Dedifferentiated amniotic fluid mesenchymal stem cell (primary cell): Measurements from ENCODE around the gene TEAD4.
A peak's percentile ranks its signal among the peaks of the same experiment; 100 is the strongest.

ENCODE experiments used
- DNase-seq: peaks from one replicate; pipeline ENCODE4 v3.0.0-alpha.2; 2016; ENCODE audit errors: extremely low spot score

TEAD4 gene

DNA sequence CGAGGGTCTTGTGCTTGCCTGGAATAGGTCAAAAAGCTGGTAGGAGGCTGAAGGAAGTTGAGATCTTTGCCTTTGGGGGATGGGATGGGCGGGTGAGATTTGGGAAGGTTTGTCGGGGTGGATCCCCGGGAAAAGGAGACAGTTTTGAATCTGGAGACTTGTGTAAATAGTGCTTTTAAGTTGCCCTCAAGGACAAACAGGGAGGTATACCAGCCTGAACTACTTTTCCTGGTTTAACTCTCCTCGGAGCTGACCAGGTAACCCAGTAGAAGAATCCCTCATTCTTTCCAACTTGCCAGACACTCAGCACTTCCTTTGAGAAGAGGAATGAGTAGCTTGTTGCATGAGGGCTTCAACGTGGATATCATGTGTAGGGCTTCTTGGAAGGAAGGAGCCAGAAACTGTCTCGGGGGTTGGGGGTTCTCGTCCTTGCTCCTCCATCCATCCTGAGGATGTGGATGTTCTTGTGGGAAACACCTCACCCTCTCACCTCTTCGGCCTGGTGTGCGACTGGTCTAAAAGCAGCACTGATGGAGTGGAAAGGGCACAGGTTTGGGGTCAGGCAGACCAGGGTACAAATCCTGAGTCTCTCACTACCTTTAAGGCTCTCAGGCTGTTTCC lies 1.9 kb downstream of the TEAD4 start:
- DNase-seq: no peak

DNA sequence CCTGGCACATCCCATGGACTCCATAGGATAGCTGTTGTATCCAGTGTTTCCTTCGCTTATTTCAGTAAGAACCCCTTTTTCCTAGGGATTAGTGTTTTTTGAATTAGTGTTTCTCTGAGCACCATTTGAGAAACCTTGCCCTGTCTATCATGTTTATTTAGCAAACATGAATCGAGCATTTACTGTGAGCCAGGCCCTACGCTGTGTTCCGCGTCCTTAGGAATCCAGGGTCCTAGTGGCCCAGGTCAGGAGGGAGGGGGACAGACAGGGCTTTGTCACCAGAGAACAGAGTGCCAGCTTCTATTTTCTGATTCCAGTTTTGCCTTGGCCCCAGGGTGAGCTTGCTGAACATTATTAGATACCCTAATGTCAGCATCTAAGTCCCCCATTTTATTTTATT lies 2.5 kb downstream of the TEAD4 start:
- DNase-seq: no peak

DNA sequence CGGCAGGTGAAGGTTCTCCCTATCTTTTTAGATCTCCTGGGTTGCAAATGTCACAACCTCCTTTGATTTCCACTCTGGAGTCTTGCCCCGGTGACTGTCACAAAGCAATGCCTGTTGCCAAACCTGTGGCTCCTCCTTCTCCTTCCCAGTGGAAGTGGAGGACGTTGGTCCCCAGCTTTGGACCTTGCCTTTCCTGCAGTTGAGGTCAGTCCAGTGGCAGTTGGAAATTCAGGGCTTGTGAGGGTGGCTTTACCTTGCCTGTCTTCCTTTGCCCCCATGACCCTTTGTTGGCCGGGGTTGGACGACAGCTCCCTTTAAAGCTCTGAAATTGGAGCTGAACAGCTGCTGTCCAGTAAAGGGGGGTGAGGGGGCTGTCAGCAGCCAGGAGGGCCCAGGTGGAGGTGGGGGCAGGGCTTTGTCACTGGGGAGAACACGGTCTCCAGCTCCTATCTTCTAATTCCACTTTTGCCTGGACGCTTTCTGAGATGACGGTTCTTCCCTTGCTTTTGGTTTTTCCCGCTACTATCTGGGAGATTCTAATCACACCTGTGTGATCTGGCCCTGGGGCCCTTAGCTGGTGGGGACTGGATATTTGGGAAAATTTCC lies 4.1 kb downstream of the TEAD4 start:
- DNase-seq: no peak

DNA sequence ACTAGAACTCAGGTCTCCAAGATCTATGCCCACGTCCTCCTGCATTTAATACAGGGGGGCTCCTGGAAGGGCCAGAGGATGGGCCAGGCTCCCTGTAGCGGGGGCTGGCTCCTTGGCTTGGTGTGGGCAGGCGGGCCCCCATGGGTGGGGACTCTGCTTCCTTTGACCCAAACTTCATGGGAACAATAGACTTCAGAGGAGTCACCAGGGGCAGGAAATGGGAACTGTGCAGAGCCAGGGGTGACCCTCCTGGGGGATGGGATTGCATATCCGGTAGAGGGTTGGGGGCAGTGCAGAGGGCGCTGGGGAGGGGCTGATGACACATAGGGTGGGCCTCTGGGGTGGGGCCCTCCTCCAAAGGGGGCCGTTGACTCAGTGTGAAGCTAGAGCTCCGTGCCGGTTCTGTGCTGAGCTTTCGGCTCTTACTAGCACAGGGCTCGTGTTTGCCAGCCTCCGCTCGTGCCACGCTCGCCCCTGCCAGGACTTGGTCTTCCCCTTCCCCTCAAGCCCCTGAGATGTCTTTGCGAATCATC lies 4.6 kb downstream of the TEAD4 start:
- no peak for DNase-seq

DNA sequence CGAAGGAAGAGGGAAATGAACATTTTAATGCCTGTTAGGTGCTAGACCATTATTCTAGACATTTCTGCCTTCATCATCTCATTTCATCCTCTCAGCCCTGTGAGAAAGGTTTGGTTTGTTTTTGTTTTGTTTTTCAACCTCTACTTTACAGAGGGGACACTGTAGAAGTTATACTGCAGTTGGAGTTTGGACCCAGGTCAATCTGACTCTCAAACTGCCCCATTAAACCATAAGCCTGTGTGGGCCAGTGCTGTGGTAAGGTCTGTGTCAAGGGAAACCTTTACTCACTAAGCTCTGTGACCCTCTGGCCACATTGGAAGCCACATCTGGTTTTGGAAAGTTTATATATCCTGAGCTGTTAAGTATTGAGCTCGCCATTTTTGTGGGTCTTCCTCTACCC lies 8.5 kb downstream of the TEAD4 start:
- DNase-seq: no peak

DNA sequence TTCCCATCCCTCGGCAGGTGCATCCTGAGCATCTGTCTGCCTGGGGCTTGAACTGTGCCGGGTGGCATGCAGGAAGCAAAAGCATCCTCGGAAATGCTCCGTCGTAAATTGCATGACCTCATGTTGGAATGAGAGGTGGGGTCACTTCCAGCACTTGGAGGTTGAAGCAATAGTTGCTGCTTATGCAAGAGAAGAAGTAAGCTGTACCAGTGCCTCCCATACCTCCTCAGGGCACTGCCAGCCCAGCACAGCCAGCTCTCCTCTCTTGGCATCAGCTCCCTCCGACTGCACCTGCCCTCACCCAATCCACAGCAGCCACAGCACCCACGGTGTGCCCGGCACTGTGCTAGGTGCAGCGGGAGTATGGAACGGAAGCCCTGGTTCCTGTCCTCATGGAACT lies 11.5 kb downstream of the TEAD4 start:
- DNase-seq: no peak

DNA sequence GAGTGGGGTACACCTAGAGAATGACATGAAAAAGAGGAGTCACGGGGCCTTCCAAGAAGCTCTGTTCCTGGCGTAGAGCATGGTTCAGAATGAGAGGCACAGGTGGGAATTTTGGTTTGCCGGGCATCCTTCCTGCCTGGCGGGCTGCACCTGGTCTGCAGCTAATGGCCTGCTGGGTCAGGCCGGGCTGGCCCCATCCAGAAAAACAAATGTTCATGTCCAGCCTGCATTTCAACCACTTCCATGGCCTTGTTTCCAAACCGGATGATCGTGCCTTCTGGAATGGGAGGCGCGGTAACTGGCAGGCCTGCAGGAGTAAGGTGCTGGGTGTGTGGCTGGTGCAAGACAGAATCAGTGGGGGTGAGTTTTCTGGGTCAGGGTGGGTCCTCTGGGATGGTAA lies 14.4 kb downstream of the TEAD4 start:
- DNase-seq: no peak

DNA sequence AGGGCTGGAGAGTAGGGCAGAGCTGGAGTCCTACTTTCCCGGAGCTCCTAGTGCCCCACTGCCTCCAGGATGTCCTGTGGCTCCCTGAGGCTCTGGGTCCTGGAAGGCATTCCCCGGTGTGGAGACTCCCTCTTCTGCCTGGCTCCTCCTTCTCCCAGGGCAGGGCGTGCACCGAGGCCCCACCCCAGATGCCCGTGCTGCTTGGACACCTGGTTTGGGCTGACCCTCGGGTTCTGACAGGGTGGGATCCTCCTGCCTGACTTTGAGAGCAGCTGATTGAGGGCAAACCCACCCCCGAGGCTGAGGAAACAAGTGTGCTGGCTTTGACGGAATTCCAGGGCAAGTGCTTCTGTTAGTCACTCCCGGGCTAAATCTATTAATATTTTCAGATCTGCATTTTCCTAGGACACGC lies 15.4 kb downstream of the TEAD4 start:
- DNase-seq: no peak

DNA sequence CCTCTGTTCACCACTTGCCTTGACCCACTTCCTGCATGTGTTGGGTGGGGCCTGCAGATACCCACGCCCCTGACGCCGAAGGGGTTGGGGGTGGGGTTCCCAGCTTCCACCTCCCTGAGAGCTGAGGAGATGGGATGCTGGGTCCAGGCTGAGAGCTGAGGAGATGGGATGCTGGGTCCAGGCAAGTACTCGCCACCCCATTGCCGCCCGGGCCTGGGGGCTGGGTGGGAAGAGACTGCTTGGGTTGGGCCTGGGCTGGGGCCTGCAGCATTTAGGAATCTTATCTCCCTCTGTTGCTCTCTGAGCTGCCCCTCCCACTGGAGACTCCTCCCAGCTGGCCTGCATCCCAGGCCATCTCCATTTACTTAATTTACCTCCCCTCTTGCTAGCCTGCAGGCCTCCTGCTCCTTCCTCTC lies 17.4 kb downstream of the TEAD4 start:
- no peak for DNase-seq

DNA sequence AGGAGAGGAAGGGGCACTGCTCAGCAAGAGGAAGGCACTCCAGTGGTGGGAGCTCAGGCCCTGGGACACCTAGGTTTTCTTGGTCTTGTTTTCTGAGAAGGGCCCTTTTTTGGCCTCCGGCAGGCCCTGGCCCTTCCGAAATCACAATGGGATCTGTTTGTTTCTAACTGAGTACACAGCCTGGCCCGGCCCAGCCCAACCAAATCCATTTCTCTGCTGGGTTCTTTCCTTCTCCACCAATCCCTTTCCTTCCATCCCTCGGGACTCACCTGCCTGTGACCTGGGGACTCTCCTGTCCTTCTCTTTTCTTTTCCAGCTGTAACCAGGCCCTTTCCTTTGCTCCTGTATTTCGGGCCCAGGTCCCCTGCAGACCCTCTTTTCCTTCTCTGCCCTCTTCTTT lies 18.6 kb downstream of the TEAD4 start:
- DNase-seq: no peak

DNA sequence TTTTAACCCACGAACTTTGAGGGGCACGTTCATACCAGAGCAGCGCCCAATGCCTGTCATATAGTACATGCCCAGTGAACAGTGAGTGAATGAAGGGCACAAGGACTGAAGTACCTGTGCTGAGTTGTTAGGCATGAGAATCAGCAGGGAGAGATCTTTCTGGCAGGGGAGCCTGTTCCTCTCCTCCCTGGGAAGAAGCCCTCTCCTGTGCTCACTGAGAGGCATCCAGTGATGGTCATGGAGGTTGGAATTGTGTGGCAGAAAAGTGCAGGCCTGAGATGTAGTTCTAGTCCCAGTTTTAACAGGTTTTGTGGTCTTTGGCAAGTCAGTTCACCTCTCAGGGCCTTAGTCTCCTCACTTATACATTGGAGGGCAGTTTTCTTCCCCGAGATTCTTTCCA lies 20.6 kb downstream of the TEAD4 start:
- DNase-seq: no peak

DNA sequence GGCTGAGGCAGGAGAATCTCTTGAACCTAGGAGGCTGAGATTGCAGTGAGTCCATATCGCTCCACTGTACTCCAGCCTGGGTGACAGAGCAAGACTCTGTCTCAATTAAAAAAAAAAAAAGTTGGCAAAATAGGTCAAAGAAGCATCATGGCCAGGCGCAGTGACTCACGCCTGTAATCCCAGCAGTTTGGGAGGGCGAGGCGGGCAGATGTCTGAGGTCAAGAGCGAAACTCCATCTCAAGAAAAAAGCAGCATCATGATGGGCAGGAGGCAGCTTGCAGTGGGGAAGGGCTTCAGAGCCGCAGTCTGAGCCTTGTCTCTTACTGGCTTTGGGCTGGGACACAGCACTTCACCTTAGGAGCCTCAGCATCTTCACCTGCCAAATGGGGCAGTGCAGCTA lies 21.4 kb downstream of the TEAD4 start:
- DNase-seq: no peak

DNA sequence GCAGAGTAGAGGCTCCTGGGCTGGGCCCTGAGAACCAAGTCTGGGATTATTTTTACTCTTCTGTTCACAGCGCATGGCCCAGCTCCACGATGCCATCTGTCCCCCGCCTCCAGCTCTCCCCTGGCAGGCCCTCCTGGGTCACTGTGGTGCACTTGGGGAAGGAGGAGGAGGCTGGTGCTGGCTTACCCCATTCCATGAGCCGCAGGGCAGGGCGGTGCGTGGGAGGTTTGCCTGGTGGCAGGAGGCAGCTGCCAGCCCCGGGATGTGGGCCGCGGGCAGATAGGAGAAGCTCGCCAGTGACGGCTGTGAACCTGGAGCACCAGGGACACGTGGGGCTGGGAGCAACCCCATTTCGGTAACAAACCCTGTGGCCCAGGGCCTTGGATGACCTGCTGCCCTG lies 23.2 kb downstream of the TEAD4 start:
- no peak for DNase-seq

DNA sequence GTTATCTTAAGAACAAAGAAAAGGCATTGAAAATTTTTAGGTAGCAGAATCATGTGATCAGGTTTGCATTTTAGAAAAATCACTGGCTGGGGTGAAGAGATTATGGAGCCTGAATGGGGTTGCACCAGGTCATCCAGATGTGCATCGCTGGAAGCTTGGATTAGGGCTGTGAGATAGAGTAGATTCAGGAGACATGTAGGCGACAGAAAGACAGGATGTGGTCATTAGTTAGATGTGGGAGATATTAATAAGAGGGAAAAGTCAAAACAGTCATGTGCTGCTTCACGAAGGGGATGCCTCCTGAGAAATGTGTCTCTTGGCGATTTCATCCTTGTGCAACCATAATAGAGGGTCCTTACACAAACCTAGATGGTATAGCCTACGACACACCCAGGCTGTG lies 25.1 kb downstream of the TEAD4 start:
- no peak for DNase-seq

DNA sequence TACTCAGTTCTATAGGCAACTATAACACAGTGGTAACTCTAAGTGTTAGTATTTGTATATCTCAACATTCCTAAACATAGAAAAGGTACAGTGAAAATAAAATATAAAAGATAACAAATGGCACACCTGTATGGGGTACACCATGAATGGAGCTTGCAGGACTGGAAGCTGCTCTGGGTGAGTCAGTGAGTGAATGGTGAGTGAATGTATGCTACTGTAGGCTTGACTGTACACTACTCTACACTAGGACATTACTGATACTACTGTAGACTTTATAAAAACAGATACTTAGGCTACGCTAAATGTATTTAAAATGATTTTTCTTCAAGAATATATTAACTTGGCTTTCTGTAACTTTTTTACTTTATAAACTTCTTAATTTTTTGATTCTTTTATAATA lies 25.5 kb downstream of the TEAD4 start:
- DNase-seq: no peak

DNA sequence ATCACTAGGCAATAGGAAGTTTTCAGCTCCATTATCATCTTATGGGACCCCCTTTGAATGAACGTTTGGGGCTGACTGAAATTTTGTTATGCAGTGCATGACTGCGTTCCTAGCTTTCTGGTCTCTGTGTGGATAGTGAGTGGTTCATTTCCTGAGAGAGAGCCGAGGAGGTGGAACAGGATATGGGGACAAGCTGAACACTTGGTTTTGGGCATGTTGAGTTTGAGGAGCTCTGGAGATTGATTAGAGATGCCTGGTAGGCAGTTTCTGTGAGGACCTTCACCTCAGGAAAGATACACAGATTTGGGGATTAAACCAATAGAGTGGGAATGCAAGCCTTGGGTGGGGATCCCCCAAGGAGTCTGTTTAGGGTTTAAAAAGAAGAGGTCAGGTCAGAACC lies 27.7 kb downstream of the TEAD4 start:
- no peak for DNase-seq

DNA sequence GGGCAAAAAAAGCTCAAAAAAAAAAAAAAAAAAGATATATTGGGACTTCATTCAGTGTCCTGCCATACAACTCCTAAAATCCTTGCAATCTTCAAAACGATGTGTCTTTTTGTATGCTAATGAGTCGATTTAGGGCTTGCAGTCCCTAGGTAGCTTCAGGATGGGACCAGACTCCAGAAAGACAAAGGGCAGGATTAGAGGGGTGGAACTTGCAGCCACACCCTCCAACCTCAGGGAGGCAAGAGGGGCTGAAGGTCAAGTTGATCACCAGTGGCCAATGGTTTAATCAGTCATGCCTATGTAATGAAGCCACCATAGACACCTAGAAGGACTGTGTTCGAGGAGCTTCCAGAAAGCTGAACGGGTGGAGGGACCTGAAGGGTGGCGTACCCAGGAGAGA lies 29.3 kb downstream of the TEAD4 start:
- no peak for DNase-seq

DNA sequence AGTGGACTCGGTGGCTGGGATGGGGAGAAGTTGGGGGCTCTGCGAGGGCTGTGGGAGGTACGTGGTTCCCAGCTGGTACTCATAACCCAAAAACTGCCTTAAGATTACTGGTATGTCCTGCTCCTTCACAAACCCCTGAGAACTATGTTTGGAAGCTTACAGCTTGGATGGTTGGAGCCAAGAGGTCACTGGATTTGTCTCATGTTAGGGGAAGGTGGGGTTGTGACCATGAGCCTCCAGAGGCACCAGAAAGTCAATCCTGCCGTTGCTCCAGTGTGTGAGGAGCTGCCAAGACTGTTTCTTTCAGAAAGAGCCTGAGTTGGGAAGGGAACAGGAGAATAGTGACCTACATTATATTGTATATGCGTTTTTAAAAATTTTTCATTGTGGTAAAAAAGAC lies 33.5 kb downstream of the TEAD4 start:
- DNase-seq: no peak

DNA sequence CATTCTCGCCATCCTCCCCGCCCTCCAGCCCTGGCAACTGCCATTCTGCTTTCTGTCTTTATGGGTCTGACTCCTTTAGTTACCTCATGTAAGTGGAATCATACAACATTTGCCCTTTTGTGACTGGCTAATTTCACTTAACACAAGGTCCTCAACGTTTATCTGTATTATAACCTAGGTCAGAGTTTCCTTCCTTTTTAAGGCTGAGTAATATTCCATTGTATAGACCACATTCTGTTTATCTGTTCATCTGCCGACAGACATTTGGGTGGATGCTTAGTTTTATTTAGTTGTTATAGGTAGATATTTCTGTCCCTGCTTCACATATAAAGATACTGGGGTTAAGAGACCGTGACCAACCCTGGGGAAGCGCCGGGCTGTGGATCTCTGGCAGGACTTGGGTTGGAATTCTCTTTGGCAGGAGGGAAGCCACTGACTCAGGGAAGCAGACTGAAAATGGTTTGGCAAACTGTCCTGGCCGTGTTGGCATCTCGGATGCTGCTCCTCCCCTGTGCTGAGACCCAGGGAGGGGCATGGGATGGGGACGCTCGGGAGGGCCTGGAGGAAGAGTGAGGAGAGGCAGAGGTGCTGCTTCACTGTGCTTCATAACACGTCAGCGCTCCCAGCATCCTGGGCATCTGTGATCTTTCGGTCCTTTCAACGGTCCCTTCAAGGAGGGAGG lies 38.9 kb downstream of the TEAD4 start:
- no peak for DNase-seq

DNA sequence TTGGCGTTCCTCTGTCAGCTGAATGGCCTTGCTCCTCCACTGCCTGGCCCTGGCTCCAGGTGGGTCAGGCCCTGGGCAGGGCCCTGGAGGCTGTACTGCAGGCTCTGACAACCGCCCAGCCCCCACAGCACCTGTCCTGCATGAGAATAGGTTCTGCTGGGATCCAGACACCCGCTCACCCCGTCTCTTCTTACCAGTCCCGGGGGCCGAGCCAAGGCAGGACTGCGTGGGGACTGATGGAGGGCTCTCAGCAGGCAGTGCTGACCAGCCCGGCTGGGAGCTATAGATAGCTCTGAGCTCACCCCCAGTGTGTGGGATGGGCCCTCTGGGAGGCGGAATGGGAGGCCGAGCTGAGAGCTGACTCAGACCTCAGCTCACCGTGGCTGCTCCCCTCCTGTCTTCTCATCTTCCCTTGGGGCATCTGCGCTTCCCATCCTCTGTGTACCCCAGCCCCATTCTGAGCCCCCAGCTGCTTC lies 39.6 kb downstream of the TEAD4 start:
- peak; percentile 43 for DNase-seq

DNA sequence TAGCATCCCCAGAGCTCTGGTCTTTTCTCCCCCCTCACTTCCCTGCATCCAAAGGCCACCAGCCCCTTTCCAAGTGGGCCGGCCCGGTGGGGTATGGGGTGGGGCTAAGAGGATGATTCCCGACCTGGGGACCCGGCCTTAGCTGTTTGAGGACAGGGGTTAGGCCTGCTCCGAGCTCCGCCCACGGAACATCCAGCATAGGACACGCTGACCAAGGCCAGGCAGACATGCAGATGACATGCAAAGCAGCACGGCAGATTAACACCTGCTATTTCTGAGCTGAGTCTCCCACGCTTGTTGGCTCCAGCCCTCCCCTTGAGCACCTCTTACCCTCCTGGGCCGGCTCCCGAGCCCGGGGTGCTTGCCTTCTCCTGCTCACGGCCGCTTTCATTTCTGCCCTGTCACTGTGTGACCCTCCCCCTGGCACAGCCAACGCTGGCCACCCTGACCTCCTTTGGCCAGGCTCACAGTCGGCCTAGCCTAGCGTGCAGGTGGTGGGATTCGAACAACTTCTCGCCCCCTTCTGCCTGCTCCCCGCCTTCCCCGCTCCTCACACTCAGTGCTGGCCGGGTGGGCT lies 40.2 kb downstream of the TEAD4 start:
- DNase-seq: no peak

DNA sequence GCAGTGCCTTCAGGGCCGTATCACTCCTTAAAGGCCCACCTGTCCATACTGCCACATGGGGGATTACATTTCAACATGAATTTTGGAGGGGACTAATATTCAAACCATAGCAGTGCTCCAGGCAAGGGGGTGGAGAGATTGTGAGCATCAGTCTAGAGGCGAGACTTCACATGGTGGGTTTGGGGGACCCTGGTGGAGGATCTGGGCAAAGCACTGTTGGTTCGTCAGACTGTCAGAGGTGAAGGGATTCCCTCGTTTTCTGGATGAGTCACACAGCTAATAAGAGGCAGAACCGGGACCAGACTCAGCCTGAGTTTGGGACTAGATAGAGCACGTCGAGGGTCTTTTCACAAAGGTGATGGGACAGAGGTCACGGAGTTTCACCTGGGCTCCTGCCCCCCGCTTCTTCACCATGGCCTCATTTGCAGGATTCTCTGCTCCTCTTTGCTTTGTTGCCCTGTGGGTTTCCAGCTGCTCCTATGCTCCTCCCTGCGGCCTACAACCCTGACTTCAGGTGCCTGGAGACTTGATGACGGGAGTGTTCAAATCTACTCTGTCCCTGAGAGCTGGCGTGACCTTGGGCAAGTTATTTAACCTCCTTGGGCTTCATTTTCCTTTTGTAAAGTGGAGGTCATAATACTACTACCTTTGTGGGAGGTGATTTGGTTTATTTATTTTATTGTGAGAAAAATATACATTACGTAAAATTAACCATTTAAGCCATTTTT lies 41.5 kb downstream of the TEAD4 start:
- DNase-seq: no peak
